ENCODE measurements around the gene CPS1. TPM values are rescaled to one million over a fixed set of nuclear protein-coding genes. Genes with fewer than 3 reads are reported as not detected.
A peak's percentile ranks its signal among the peaks of the same experiment; 100 is the strongest.

Gene CPS1
- total RNA-seq, 4 donors from 2014 or later: 2.3 to 9.5 (median 2.9) TPM

DNA sequence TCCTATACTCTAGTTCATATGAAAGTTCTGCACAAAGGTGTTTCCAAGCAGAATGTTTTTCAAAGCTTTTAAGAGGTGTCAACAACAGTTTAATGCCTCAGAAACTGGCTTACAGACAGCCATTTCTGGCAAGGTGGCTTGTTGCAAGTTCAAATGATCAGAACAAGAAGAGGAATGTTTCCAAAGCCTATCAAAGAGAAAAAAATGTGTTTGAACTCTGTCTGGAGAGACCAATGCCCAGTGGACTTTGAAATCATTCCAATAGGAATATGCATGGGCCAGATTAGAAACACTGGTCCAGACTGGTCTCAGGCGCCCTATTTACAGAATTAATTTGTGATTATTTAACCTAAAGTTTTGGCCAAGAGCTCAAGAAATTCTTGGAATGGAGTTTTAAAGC lies 106.2 kb downstream of the CPS1 start:
- ATAC-seq (ENCODE audit: low FRiP score): no peak
- TF ChIP-seq, protein P1, sequence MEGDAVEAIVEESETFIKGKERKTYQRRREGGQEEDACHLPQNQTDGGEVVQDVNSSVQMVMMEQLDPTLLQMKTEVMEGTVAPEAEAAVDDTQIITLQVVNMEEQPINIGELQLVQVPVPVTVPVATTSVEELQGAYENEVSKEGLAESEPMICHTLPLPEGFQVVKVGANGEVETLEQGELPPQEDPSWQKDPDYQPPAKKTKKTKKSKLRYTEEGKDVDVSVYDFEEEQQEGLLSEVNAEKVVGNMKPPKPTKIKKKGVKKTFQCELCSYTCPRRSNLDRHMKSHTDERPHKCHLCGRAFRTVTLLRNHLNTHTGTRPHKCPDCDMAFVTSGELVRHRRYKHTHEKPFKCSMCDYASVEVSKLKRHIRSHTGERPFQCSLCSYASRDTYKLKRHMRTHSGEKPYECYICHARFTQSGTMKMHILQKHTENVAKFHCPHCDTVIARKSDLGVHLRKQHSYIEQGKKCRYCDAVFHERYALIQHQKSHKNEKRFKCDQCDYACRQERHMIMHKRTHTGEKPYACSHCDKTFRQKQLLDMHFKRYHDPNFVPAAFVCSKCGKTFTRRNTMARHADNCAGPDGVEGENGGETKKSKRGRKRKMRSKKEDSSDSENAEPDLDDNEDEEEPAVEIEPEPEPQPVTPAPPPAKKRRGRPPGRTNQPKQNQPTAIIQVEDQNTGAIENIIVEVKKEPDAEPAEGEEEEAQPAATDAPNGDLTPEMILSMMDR (IDR thresholded peaks at IDR 0.05): no peak

DNA sequence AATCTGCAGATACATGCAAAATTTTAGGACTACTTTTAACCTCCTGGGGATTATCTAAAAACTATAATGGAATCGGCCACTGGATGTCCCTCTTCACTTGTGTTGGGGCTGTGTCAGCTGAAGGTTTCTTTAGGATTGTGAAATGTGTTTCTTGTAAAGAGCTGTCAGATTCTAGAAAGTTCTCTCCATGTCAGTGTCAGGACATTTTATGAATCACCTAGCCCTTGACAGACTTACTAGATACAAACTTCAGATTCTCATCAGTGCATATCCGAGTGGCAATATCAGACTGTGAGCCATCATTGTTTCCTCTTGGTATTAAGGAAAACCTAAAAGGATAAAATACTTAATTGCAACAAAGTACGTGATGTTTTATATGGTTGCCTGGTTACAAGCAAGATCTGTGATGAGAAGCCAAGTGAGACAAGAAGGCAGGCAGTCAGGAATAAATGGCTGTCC lies 107.3 kb downstream of the CPS1 start:
- ATAC-seq (ENCODE audit: low FRiP score) (peak; percentile 93), DNase-seq (ENCODE audit: low spot score) (no peak)
- TF ChIP-seq, protein P1 (IDR thresholded peaks at IDR 0.05): no peak

More for the DNA sequence above, 106.2 kb downstream of the CPS1 start:
- no peak for DNase-seq (ENCODE audit: low spot score)

DNA sequence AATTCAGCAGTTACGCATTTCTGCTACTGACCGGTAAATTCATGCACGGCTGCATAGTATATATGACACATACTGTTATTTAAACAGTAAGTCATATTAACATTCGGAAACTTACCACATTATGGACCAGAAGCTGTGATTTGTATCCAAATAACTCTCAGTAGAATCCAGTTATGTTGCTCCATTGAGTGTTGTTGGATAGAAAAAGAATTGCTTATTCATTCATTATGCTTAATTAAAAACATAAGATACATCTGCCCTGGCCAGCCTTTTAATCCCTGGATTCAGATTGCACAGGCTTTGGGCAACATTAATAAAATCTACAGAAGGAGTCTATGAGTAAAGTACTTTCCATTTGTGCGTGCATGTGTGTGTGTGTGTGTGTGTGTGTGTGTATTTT lies 111.3 kb downstream of the CPS1 start:
- TF ChIP-seq, protein P1 (IDR thresholded peaks at IDR 0.05): no peak
- DNase-seq (ENCODE audit: low spot score) (no peak), ATAC-seq (ENCODE audit: low FRiP score) (no peak)

DNA sequence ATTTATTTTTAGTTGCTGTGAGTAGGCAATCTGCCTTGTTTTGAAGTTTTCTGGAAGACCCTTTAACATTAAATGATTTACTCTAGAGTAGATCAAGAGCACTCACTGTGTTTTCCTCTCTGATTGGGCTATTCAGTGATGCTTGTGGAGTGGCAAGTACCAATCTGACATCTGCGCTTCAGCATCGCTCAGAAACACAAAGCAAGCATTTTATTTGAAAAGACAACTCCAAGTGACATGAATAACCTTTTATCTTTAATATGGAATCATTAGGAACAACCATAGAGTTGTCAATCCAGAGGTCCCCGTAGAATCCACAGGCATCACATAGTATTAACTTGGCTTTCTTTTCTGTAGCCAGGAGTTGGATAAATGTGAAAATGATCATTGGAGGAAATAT lies 114.7 kb downstream of the CPS1 start:
- TF ChIP-seq, protein P1 (IDR thresholded peaks at IDR 0.05): no peak
- ATAC-seq (ENCODE audit: low FRiP score): no peak
- no peak for DNase-seq (ENCODE audit: low spot score)

DNA sequence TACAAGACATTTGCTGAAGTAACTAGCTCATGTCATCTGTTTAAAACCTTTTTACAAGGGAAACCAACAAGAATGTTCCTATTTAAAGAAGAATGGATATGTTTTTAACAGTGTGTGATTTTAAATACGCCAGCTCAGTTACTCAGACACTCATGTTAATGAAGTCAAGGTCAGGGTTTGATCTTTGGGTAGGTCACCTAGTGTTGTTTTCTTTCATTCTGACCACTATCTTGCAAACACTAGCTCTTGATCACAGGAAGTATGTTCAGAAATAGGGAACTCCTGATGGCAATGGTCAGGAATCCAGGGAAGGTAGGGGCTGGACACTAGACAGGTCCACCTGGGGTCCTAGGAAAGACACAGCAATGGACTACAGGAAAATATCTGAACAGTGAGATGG lies 116.7 kb downstream of the CPS1 start:
- TF ChIP-seq, protein P1 (IDR thresholded peaks at IDR 0.05): no peak
- no peak for DNase-seq (ENCODE audit: low spot score)
- ATAC-seq (ENCODE audit: low FRiP score): no peak

DNA sequence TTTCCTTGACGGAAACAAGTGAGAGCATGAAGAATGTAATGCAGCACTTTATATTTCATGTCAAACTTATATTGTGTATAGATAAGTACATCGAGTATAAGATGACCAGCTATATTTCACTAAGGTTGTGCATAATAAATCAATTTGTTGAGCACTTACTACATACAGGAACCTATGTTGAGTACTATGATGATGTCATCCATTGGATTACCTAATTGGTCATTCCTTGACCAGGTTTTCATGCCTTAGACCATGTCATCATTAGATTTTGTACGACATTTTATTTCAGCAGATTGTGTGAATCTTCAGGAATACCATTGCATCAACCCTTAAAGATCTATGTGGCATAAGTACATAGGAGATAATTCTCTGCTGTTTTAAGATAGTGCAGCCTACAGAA lies 119.7 kb downstream of the CPS1 start:
- TF ChIP-seq, protein P1 (IDR thresholded peaks at IDR 0.05): no peak
- no peak for DNase-seq (ENCODE audit: low spot score)
- ATAC-seq (ENCODE audit: low FRiP score): no peak

DNA sequence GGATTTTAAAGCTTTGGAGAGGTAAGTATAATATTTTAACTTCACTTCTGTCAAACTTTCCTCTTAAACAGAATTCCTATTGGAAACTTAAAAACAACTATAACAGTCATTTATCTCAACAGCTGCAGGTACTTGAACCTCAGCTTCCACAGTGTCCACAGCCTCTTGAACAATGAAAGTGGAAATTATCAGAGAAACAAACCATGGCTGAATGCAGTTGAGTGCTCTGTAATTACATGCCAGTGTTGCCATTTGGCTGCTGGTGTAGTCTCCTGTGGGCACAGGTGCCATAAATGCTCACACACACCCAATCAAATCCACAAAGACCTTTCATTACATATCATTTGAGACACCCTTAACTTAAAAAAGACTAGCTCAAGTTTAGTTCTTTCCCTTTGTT lies 125.1 kb downstream of the CPS1 start:
- DNase-seq (ENCODE audit: low spot score) (no peak), ATAC-seq (ENCODE audit: low FRiP score) (no peak)
- TF ChIP-seq, protein P1 (IDR thresholded peaks at IDR 0.05): no peak

Data from omental fat pad (tissue), 4 donors.